Measurements from ENCODE around the gene PEX1.
A peak's percentile ranks its signal among the peaks of the same experiment; 100 is the strongest.
"Not testable (repeated sequence)": the region's sequence is repeated elsewhere in the genome, so short reads cannot be mapped to it uniquely, and the experiment has no call there.

The PEX1 gene

DNA sequence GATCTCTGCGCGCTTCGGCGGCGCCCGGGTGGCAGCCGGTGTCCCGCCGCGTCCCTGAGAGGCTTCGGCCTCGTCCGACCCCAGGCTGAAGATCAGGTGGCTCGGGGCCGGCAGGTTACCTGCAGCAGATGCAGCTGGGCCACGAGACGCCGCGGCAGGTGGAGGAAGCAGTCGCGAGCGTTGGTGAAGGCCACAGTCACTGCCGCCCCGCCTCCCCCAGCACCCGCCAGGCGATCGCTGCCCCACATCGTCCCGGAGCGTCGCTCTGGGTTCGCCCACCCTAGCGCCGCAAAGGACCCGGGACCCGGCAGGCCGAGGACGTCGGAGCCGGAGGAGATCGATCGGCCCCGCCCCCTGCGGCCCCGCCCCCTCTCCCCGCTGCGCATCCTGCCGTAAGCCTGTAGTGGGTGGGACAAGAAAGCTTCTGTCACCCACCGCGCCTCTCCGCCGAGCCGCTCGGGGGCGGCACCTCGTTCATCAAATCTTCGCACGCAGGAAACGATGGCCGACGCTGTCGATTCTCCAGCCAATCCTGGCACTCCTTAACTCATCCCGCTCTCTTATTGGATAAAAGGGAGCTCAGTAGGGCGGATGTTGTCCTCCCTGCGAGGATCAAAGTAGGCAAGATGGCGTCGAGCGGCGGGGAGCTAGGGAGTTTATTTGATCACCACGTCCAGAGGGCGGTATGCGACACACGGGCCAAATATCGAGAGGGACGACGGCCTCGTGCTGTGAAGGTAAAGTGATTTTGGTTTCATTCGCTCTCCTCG, at the start of gene PEX1, which contains the start of gene RBM48:
TSS of gene PEX1 (minus strand) at position 333 of the 770 bp plus-strand sequence. CDS start at position 248, 85 bp downstream.
TSS of gene RBM48 (plus strand) at position 608 of the 770 bp plus-strand sequence. CDS start at position 627, 19 bp downstream.
- DNase-seq (ENCODE audit: low read depth in 2 of 2), result peak; percentile 87 to 89

DNA sequence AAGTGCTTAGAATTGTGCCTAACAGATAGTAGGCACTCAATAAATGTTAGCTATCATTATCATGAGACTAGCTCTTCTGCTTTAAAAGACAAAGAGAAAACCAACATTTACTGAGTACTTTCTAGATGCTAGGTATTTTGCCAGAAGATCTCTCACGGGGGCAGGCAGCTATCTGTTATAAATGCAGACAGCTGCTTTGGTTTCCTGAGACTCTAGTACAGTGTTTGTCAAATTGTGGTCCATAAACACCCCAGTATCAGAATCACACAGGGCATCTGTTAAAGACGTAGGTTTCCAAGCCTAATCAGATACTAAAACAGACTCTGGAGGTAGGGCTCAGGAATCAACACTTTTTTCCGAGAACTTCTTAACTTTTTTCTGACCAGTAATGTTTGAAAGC, 48.0 kb upstream of the PEX1 start:
- DNase-seq (ENCODE audit: low read depth in 2 of 2), result no peak

DNA sequence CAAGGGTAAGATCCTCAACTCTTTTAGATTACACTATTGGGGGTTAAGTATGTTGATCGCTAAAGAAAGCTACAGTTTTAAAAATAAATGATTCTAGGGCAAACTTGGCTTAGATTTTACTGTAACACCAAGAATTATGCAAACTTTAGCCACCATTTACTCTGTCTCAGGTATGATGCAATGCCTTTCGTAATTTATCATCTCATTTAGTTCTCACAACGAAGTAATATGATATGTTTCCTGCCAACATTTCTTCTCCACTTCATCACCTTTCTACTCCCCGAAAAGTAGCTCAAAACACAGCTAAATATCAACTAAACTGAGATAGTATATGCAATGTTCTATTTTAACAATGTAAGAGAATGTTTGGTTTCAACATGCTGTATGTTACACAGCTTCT, 40.8 kb upstream of the PEX1 start:
- no peak for DNase-seq (ENCODE audit: low read depth in 2 of 2)

DNA sequence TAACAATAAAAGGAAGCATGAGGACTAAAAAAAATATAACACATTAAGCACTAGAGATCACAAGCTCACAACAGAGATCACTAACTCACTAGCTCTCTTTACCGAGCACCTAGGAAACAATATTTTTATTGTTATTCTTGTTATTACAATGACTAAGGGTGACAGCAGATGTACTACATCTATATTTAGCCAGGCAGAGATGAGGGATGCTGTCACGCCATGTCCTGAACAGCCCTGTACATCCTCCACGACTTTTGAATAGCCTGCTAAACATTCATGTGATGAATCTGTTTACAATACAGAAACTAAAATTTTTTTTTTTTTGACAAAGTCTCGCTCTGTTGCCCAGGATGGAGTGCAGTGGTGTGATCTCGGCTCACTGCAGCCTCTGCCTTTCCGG, 39.1 kb upstream of the PEX1 start:
- DNase-seq (ENCODE audit: low read depth in 2 of 2), result no peak

DNA sequence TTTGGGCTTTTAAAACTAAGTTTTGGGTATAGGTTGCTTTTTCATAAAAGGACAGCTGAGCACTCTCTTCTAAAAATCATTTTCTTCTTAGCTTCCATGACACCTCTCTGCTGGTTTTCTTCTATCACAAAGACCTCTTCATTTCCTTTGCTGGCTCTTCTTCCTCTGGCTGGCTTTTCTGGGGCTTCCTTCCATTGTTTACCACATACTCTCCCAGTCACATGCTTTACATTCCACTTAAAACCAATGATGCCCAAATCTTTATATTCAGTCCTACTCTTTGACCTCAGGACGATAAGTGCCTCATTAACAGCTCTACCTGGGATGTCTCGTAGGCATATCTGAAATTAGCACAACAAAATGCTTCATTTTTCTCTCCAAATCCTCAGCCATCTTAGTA, 35.0 kb upstream of the PEX1 start:
- DNase-seq (ENCODE audit: low read depth in 2 of 2), result no peak

DNA sequence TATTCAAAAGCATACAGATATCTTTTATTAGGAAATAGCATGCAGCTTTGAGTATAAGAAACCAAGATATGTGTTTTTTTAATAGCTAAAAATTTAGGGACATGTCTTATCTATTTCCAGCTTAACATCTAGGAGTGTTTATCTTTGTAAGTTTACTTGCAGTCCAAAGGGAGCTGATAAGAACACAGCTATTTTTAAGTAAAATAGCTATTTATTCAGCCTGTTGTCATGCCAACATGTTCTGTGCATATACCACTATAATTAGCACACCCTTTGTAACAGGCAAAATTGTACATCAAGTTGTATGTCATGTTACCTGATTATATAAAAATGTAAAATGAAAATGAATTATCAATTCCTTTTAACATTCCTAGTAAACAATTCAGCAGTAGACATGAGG, 32.3 kb upstream of the PEX1 start:
- no peak for DNase-seq (ENCODE audit: low read depth in 2 of 2)

DNA sequence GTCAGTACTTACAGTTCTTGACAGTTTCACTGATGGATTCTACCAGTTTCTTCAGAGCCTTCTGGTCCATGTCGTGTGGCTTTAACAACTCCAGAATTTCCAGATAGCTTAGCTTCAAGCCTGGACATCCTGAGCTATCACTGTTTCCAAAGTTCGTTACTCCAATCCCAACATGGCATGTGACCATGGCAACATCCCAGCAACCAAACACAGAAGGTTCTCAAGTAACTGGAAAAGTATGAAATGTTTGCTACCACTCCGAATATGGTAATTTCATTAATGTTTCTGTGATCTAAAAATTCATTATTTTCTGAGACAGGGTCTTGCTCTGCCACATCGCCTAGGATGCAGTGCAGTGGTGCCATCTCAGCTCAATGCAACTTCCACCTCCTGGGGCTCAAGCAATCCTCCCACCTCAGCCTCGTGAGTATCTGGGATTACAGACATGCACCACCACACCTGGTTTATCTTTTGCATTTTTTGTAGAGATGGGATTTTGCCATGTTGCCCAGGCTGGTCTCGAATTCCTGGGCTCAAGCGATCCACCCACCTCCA, 29.6 kb upstream of the PEX1 start:
- no peak for DNase-seq (ENCODE audit: low read depth in 2 of 2)

DNA sequence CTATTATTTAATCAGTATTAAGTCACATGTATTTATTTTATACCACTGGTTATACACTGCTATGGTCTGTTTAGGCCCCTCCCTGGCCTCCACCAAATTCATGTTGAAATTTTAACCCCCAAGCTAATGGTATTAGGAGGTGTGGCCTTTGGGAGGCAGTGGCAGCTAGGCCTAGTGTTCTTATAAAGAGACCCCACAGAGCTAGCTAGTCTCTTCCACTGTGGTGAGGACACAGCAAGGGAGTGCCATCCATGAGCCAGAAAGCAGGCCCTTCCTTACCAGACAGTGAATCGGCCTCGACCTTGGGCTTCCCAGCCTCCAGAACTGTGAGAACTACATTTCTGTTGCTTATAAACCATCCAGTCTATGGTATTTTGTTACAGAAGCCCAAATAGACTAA, 28.9 kb upstream of the PEX1 start:
- no peak for DNase-seq (ENCODE audit: low read depth in 2 of 2)

DNA sequence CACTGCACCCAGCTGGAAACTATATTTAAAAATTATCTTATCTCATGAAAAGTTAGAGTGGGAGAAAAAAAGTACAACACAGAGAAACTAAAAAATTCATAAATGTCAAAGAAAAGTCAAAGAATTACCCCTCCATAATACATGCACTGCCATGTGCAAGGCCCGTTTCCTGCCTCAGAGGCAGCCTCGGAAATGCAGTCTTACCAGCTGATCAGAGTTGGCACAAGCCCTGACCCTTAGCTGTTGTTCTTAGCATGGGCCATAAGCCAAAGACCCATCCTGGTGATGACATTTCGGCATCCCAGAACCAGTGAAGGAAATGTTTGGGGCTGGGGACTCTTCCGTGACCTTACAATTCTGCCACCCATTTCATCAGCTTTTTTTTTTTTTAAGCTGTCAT, 21.9 kb upstream of the PEX1 start:
- DNase-seq (ENCODE audit: low read depth in 2 of 2), result no peak

DNA sequence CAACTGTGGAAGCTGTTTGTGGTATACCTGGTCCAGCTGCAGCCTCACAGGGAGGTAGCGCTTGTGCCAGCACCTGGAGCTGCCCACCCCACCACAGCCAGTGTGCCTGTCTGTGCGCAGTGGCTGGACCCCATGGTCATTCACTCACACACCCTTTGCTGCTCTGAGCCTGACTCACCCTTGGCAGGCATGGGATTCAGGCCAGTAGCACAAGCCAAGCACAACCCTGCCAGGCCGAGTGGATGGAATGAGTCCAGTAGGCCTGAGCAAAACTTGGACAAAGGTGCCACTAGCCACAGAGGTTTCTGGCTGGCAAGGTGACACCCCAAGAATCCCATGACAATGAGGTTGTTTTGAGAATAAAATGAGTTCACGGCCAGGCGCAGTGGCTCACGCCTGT, 19.3 kb upstream of the PEX1 start:
- DNase-seq (ENCODE audit: low read depth in 2 of 2), result no peak

DNA sequence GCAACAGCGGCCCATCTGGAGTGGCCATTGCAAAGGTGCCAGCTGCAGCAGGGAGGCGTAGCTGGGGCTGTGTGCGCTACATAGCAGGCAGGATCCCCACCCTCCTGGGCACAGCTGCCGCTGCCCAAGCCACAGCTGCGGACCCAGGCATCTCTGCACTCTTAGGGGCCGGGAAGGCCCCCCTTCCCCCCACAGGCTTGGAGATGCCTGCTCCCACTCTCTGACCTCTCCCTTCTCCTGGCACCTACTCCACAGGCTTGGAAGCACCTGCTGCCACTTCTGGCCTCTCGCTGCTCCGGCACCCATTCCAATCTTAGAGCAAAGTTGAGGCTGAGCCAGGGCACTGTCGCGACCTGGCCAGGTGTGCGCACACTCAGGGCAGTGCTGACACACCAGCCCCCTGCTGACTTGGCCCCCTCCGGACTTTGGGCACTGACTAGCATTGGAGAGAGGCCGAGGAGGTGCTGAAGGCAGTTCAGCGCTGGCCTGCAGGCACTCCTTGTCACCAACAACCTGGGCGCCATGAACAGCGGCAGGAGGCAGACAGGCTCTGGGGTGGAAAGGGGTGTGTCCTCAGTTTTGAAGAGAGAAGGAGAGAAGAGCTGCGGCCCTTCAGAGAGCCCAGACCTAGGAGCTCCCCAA, 18.7 kb upstream of the PEX1 start:
- no peak for DNase-seq (ENCODE audit: low read depth in 2 of 2)

DNA sequence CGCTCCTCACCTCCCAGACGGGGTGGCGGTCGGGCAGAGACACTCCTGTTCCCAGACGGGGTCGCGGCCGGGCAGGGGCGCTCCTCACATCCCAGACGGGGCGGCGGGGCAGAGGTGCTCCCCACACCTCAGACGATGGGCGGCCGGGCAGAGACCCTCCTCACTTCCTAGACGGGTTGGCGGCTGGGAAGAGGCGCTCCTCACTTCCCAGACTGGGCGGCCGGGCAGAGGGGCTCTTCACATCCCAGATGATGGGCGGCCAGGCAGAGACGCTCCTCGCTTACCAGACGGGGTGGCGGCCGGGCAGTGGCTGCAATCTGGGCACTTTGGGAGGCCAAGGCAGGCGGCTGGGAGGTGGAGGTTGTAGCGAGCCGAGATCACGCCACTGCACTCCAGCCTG, 16.8 kb upstream of the PEX1 start:
- not testable (repeated sequence) for DNase-seq (ENCODE audit: low read depth in 2 of 2)

DNA sequence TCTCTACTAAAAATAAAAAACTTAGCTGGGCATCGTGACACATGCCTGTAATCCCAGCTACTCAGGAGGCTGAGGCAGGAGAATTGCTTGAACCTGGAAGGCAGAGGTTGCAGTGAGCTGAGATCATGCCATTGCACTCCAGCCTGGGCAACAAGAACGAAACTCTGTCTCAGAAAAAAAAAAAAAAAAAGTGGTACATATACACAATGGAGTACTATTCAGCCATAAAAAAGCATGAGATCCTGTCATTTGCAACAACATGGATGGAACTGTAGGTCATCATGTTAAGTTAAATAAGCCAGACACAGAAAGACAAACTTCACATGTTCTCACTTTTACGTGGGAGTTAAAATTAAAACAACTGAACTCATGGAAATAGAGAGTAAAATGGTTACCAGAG, 15.2 kb upstream of the PEX1 start:
- DNase-seq (ENCODE audit: low read depth in 2 of 2), result not testable (repeated sequence)

DNA sequence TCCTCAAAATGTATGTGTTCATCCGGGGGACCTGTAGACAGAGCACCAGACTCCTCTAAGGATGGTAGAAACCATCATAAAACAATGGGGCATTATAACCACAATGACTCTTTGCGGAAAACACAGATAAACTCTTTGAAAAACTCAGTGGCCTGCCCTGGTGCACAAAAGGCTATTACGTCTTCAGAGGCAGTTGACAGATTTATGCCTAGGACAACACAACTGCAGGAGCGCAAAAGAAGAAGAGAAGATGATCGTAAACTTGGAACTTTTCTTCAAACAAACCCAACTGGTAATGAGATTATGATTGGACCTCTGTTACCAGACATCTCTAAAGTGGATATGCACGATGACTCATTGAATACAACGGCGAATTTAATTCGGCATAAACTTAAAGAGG, 6.3 kb upstream of the PEX1 start:
- DNase-seq (ENCODE audit: low read depth in 2 of 2), result no peak

DNA sequence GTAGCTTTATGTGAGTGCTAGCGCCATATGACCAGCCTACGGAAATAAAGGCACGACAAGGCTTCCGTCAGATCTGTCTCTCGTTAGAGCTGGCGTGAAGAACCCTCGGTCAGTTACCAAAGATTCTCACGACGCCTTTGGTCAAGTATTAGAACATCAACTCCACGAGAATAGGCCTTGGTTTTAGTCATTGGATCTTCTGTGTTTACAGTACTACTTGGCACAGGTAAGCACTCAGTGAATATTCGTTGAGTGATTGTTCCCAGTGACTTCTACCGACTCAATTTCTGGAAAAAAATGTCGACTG, 591 bp upstream of the PEX1 start:
- DNase-seq (ENCODE audit: low read depth in 2 of 2), result no peak

DNA sequence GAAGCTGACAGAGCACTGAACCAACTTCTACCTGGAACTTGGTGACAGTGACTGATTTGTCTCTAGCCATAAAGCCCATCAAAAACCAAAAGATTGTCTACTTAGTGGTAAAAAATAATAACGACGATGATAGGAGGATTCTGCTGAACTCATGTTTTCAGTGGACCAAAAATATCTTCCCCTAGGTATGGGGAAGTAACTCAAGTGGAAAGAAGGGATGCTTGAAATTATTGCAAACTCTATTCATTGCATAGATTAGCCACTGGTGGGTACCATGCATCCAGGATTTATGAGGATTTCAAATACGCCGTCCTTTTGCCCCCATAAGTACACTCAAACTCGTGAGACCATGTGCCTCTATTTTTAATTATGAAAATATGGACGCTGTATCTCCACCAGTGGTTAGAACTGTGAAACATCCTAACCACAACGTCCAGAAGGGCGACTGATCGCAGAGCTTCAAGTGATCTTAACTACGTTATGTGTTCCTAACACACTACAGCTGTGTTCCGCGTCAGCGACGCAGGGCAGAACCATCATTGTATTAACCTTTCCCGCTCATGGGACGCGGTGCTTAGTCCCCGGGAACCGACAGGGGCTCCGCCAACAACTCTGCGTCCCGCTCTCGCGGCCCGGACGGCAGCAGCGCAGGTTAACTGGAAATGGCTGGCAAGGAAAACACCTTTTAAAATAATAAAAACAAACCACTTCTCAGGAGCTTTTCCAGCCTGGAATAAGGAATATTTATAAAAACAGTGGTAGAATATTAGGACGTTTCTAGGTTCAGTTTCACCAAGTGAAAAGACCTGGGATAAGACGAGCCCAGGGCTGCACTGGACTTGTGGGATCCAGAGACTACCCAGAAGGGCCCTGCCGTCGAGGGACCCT, 776 bp downstream of the PEX1 start:
- DNase-seq (ENCODE audit: low read depth in 2 of 2), result peak; percentile 28 to 32

DNA sequence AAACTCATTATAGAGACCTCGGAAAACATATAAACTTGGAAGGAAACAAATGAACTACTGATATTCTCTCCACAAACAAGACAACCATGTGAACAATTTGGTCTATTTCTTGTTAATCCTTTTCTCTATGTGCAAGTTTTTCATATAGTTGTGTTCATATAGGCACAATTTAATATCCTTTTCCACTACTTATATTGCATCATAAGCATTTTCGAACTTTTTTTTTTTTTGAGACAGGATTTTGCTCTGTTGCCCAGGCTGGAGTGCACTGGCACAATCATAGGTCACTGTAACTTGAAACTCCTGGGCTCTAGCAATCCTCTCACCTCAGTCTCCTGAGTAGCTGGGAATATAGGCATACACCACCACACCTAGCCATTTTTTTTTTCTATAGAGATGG, 5.2 kb downstream of the PEX1 start:
- DNase-seq (ENCODE audit: low read depth in 2 of 2), result no peak

DNA sequence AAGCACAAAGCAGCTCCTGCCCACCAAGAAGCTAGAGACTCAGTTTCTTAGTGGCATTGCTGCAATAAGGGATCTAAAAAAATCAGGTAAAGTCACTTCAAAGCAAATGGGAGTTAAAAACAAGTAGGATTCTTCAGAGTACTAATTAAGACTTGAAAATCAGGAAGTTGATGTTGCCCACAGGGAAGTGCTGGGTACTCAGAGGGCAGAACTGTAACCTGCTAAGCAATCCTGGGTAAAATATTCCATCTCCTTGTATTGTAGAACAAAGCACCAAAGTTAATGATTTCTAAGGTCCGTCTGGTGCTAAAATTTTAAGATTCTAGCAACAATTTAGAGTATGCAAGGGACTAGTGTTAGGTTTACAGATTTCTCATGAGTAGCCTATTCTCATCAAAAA, 8.3 kb downstream of the PEX1 start:
- no peak for DNase-seq (ENCODE audit: low read depth in 2 of 2)

DNA sequence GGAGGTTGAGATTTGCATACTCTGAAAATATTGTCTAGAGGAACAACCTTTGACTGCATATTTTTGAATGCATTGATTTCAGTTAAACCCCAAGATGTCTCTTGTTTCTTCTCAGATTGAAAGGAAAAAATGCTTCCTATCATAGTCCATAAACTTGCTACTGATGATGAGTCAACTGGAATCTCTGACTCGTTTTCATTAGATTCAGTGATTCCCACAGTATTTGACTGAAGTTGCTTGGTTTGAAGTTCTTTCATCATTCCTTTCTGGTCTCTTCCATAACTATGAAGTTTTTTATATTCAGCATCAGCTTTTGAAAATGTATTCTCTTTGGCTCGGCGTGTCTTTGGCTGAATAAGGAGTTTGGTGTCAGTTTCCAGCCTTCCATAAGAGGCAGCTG, 10.7 kb downstream of the PEX1 start:
- no peak for DNase-seq (ENCODE audit: low read depth in 2 of 2)

DNA sequence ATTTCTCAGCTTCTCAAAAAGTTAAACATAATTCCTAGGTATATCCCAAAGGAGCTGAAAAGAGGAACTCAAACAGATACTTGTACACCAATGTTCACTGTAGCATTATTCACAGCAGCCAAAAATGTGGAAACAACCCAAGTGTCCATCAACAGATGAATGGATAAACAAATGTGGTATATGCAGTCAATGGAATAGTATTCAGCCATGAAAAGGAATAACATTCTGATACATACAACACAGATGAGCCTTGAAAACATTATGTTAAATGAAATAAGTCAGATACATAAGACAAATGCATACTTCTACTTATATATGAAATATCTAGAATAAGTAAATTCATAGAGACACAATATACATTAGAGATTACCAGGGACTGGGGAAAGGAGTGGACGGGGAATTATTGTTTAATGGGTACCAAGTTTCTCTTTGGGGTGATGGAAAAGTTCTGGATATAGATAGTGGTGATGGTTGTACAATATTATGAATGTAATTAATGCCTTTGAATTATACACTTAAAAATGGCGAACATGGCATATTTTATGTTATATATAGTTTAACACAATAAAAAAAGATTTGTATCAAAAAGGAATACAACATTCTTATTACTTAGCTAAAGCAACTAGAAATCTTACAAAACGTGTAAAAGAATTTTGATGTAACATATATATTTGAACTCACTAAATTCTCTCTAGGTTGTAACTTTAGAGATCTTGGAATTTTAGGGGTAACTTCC, 15.0 kb downstream of the PEX1 start:
- no peak for DNase-seq (ENCODE audit: low read depth in 2 of 2)

DNA sequence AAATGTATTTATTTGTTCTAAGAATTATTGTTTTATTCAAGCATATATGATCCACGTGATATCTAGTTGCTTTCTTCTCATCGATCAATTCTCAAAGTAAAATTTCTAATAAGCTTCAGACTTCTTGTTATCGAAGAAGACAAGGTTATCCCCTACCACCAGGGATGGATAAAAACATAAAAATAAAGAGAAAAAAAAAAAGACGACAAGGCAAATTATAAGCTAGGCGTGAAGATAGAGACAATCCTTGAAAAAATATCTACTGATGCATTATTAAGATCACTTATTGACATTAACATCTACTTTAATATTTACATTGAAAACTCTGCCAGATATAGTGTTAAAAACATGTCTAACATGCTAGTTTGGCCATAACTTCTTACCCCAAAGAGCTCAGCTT, 19.4 kb downstream of the PEX1 start:
- DNase-seq (ENCODE audit: low read depth in 2 of 2), result no peak

DNA sequence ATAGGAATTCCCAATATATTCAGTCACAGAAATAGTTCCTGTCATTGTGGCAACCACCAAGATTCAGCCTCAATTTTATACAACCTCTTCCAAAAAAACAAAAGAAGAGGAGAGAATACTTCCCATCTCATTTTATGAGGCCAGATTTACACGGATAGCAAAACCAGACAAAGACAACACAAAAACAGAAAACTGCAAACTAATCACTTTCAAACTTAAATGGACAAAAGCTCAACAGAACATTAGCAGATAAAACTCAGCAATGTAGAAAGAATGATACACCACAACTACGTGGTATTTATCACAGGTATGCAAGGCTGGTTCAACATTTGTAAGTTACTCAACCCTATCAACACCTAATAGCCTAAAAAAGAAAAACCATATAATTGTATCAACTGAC, 22.0 kb downstream of the PEX1 start:
- DNase-seq (ENCODE audit: low read depth in 2 of 2), result no peak
